Measurements from ENCODE around the gene ERCC4.

ERCC4 gene

GRCh38 chr16:13936596-13937081 is 16.7 kb downstream of the ERCC4 start:
- Histone ChIP-seq H3K36me3 (ENCODE audit: control insufficient read depth, insufficient read depth, low read length) (no peaks in the 10 kb centered on the region), H3K9ac (ENCODE audit: low read length) (no peak overlapping the region), H3K9me3 (ENCODE audit: control insufficient read depth, low read length) (no peaks in the 10 kb centered on the region), H3K27me3 (ENCODE audit: control insufficient read depth, insufficient read depth, low read length) (no peaks in the 10 kb centered on the region), H3K4me3 (ENCODE audit: low read length) (no peak overlapping the region), H3K4me1 (ENCODE audit: control insufficient read depth, insufficient read depth, low read length) (peaks cover 7% of the 10 kb centered on the region)

DNA sequence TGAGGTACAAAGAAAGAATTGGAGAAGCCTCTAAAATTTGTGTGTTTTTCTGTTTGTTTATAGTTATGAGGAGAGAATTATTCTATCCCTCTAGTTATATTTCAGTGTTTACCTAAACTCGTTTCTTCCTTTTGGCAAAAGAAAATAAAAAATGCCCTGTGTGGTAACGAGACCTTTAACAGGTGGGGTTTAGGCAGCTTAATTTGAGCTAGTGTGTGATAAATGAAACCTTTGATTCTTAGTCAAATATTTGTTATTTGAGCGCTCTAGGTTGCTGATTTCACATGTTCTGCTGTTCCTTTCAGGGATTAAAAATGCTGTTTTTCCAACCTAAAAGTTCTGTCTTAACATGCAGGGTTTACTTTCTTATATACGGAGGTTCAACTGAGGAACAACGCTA is 17.5 kb downstream of the ERCC4 start:
- Histone ChIP-seq H3K4me3 (ENCODE audit: low read length) (no peak overlapping the region), H3K9me3 (ENCODE audit: control insufficient read depth, low read length) (no peaks in the 10 kb centered on the region), H3K4me1 (ENCODE audit: control insufficient read depth, insufficient read depth, low read length) (peaks cover 7% of the 10 kb centered on the region), H3K36me3 (ENCODE audit: control insufficient read depth, insufficient read depth, low read length) (no peaks in the 10 kb centered on the region), H3K9ac (ENCODE audit: low read length) (no peak overlapping the region), H3K27me3 (ENCODE audit: control insufficient read depth, insufficient read depth, low read length) (no peaks in the 10 kb centered on the region)

DNA sequence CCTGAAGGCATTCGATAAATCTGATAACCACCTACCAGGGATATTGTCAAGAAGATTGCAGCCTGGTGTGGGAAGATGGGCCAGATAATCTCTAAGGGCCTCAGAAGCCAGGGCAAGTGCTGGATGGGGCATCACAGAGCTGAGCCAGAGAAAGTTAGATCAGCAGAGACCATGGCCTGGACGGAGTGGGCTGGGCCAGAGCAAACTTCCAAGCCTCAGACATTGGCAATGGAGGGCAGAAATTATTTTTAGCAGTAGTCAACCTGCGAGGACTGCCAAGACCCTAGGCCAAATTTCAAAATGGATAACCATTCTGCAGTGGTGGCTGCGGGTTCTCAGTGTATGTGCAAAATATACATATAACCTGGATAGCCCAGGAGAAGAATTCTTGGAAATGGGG is 18.5 kb downstream of the ERCC4 start:
- H3K4me3 ChIP-seq (ENCODE audit: low read length), result no peak overlapping the region
- no peak overlapping the region for H3K9ac ChIP-seq (ENCODE audit: low read length)
- no peaks in the 10 kb centered on the region for H3K9me3 ChIP-seq (ENCODE audit: control insufficient read depth, low read length)

DNA sequence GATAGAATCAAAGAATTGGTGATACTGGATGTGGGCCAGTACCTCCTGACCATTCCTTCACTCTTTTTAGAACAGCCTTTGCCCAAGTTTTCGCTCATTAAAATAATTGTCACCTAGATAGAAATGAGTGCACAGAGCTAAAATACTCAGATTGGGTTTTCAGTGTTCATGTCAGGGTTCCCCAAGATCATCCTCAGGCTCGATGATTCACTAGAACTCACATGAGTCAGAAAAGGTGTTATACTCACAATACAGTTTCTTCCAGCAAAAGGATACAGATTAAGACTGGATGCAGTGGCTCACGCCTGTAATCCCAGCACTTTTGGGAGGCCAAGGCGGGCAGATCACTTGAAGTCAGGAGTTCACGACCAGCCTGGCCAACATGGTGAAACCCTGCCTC is 19.9 kb downstream of the ERCC4 start:
- Histone ChIP-seq H3K4me1 (ENCODE audit: control insufficient read depth, insufficient read depth, low read length) (peaks cover 10% of the 10 kb centered on the region), H3K4me3 (ENCODE audit: low read length) (no peak overlapping the region), H3K9ac (ENCODE audit: low read length) (no peak overlapping the region), H3K9me3 (ENCODE audit: control insufficient read depth, low read length) (no peaks in the 10 kb centered on the region), H3K27me3 (ENCODE audit: control insufficient read depth, insufficient read depth, low read length) (no peaks in the 10 kb centered on the region), H3K36me3 (ENCODE audit: control insufficient read depth, insufficient read depth, low read length) (no peaks in the 10 kb centered on the region)

More for the DNA sequence above, 18.5 kb downstream of the ERCC4 start:
- no peaks in the 10 kb centered on the region for H3K36me3 ChIP-seq (ENCODE audit: control insufficient read depth, insufficient read depth, low read length)
- peaks cover 7% of the 10 kb centered on the region for H3K4me1 ChIP-seq (ENCODE audit: control insufficient read depth, insufficient read depth, low read length)
- no peaks in the 10 kb centered on the region for H3K27me3 ChIP-seq (ENCODE audit: control insufficient read depth, insufficient read depth, low read length)

DNA sequence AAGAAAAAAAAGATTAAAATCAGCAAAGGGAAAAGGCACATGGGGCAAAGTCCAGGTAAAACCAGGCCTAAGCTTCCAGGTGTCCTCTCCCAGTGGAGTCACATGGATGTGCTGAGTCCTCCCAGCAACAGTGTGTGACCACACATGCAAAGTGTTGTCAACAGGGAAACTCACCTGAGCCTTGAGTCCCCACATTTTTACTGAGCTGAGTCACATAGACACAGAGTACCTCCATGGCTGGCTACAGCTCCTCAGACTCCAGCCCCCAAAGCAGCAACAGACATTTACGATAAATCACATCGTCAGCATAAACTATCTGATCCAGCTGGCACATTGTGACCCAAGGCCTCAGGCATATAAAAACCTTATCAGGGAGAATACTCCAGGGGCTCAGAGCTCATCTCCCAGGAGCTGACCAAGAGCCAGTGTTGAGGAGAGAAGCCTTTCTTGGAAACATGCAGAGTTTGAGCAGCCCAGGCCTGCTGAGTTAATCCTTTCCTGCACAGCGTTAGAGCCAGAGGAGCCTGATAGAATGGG is 20.5 kb downstream of the ERCC4 start:
- Histone ChIP-seq H3K4me1 (ENCODE audit: control insufficient read depth, insufficient read depth, low read length) (peaks cover 11% of the 10 kb centered on the region), H3K9me3 (ENCODE audit: control insufficient read depth, low read length) (no peaks in the 10 kb centered on the region), H3K27me3 (ENCODE audit: control insufficient read depth, insufficient read depth, low read length) (no peaks in the 10 kb centered on the region), H3K4me3 (ENCODE audit: low read length) (no peak overlapping the region), H3K9ac (ENCODE audit: low read length) (no peak overlapping the region), H3K36me3 (ENCODE audit: control insufficient read depth, insufficient read depth, low read length) (no peaks in the 10 kb centered on the region)

DNA sequence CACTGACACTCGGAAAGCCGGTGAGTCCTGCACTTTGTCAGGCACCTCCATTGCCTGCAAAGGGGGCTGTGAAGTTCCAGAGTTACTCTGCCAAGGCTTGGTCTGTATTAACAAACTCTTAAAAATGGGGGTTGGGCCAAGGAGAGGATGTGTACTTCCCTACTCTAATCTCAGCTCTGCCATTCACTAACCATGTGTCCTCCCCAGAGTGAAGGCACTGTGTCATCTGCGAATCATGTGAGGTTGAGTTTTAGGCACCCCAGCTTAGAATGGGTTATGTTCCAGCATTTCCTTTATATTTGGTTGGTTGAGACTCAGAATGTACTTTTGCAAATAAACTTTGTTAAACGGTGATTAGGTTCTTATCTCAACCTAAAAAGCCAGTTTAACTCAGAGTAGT is 24.9 kb downstream of the ERCC4 start:
- Histone ChIP-seq H3K36me3 (ENCODE audit: control insufficient read depth, insufficient read depth, low read length) (no peaks in the 10 kb centered on the region), H3K9ac (ENCODE audit: low read length) (no peak overlapping the region), H3K27me3 (ENCODE audit: control insufficient read depth, insufficient read depth, low read length) (no peaks in the 10 kb centered on the region), H3K4me1 (ENCODE audit: control insufficient read depth, insufficient read depth, low read length) (peaks cover 3% of the 10 kb centered on the region), H3K9me3 (ENCODE audit: control insufficient read depth, low read length) (no peaks in the 10 kb centered on the region), H3K4me3 (ENCODE audit: low read length) (no peak overlapping the region)

- no peaks in the 10 kb centered on the region for H3K36me3 ChIP-seq (ENCODE audit: control insufficient read depth, insufficient read depth, low read length)
- H3K9ac ChIP-seq (ENCODE audit: low read length), result no peak overlapping the region
- no peak overlapping the region for H3K4me3 ChIP-seq (ENCODE audit: low read length)
- H3K27me3 ChIP-seq (ENCODE audit: control insufficient read depth, insufficient read depth, low read length), result no peaks in the 10 kb centered on the region
- H3K9me3 ChIP-seq (ENCODE audit: control insufficient read depth, low read length), result no peaks in the 10 kb centered on the region
- H3K4me1 ChIP-seq (ENCODE audit: control insufficient read depth, insufficient read depth, low read length), result peaks cover 3% of the 10 kb centered on the region
These were observed 26.0 kb downstream of the ERCC4 start for GRCh38 chr16:13945744-13946485.

- Histone ChIP-seq H3K36me3 (ENCODE audit: control insufficient read depth, insufficient read depth, low read length) (no peaks in the 10 kb centered on the region), H3K4me1 (ENCODE audit: control insufficient read depth, insufficient read depth, low read length) (peaks cover 3% of the 10 kb centered on the region)
These were observed 28.1 kb downstream of the ERCC4 start for GRCh38 chr16:13948086-13948485.

DNA sequence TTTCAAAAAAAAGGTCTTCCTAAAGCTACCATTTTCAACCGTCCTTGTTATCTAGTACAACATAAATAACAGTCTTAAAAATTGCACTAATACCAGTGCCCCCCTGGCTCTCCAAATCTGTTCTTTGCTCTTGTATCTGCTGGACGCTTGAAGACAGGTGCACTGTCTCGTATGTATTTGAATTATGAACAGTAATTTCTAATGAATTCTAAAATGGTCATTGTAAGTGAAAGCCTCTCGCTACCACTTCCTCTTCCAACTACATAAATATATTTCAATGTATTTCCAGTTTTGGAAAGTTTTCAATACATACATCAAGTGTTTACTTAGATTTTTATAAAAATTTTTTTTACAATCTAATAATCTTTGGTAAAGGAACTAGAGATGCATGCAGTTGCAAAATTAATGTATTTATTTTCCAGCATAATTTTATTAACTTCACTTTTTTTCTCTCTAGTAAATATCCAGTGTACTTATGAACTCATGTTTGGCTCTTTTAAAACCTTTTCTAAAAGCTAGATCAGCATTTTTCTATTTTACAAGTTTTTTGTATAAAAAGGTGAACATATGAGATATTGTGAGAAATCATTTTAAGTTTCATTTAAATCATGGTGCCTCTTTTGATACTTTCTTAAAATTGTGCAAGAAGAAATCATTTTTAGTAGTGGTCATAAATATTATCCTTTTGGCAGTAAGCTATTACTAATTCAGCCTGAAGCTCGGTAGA is 31.0 kb downstream of the ERCC4 start:
- H3K36me3 ChIP-seq (ENCODE audit: control insufficient read depth, insufficient read depth, low read length), result no peaks in the 10 kb centered on the region
- H3K4me3 ChIP-seq (ENCODE audit: low read length), result no peak overlapping the region
- no peaks in the 10 kb centered on the region for H3K9me3 ChIP-seq (ENCODE audit: control insufficient read depth, low read length)
- H3K4me1 ChIP-seq (ENCODE audit: control insufficient read depth, insufficient read depth, low read length), result no peaks in the 10 kb centered on the region
- no peak overlapping the region for H3K9ac ChIP-seq (ENCODE audit: low read length)
- H3K27me3 ChIP-seq (ENCODE audit: control insufficient read depth, insufficient read depth, low read length), result no peaks in the 10 kb centered on the region

More at GRCh38 chr16:13948086-13948485, 28.1 kb downstream of the ERCC4 start:
- Histone ChIP-seq H3K4me3 (ENCODE audit: low read length) (no peak overlapping the region), H3K9ac (ENCODE audit: low read length) (no peak overlapping the region), H3K27me3 (ENCODE audit: control insufficient read depth, insufficient read depth, low read length) (no peaks in the 10 kb centered on the region), H3K9me3 (ENCODE audit: control insufficient read depth, low read length) (no peaks in the 10 kb centered on the region)

DNA sequence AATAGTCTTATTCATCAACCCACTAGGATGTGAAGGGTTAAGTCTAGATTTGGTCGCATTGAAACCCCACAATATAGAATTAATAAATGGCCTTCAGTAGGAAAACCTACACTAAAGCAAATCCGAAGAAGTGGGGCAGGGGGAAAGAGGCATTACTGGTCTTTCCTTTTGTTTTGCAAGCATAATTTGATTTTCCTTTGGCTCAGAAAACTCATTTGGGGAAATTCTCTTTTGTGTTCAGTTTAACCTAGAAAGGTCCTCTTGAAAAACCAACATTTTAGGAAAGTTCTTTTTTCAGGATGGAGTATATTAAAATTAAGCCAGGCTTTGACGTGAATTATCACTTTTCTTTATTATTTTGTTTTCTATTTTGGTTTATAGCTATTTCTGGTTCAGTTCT is 31.7 kb downstream of the ERCC4 start:
- no peaks in the 10 kb centered on the region for H3K36me3 ChIP-seq (ENCODE audit: control insufficient read depth, insufficient read depth, low read length)
- H3K4me1 ChIP-seq (ENCODE audit: control insufficient read depth, insufficient read depth, low read length), result no peaks in the 10 kb centered on the region
- H3K9me3 ChIP-seq (ENCODE audit: control insufficient read depth, low read length), result no peaks in the 10 kb centered on the region
- H3K9ac ChIP-seq (ENCODE audit: low read length), result no peak overlapping the region
- H3K4me3 ChIP-seq (ENCODE audit: low read length), result no peak overlapping the region
- H3K27me3 ChIP-seq (ENCODE audit: control insufficient read depth, insufficient read depth, low read length), result no peaks in the 10 kb centered on the region

DNA sequence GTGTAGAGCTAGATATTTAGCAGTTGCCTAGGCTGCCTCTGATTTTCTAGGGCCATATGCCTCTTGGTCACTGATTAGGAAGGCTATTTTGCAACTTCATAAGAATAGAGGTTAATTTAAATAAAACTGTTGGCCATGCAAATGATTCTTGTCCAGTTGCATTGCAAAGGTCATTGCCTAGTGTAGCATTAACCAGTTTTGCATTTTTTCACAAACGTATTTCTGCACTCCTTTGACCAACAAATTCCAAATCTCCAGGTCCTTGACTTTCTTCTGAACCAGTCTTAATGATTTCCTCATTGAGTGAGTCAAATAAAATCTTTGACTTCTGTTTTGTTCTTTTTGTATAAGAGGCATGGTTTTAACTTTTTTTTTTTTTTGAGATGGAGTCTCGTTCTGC is 33.5 kb downstream of the ERCC4 start:
- H3K36me3 ChIP-seq (ENCODE audit: control insufficient read depth, insufficient read depth, low read length), result no peaks in the 10 kb centered on the region
- H3K4me3 ChIP-seq (ENCODE audit: low read length), result no peak overlapping the region
- peaks cover 11% of the 10 kb centered on the region for H3K4me1 ChIP-seq (ENCODE audit: control insufficient read depth, insufficient read depth, low read length)
- H3K9me3 ChIP-seq (ENCODE audit: control insufficient read depth, low read length), result no peaks in the 10 kb centered on the region
- no peaks in the 10 kb centered on the region for H3K27me3 ChIP-seq (ENCODE audit: control insufficient read depth, insufficient read depth, low read length)
- H3K9ac ChIP-seq (ENCODE audit: low read length), result no peak overlapping the region

DNA sequence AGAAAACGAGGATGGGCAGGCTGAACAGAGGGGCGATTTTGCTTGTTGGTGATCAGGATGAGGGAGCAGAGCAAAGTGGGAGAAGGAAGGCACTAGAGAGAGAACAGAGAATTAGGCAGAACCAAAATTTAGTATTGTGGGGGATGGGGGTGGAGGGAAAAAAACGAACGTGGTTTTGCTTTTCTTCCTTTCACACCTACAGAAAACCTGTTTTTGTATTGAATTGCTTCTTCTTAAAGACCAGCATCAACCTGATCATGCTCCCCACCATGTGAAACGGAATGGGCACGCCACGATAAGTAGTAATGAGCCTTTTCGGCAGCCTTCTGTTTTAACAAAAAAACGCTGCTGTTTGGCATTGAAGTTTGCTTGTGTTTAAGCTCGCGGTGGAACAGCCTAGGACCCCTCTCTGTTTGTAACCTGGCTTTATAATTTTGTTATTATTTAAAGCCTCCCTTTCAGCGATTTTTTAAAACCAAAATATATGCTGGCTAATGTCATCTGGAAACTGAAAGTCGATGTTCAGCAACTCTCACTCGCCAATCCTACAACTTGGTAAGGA is 36.8 kb downstream of the ERCC4 start:
- Histone ChIP-seq H3K36me3 (ENCODE audit: control insufficient read depth, insufficient read depth, low read length) (no peaks in the 10 kb centered on the region), H3K9ac (ENCODE audit: low read length) (no peak overlapping the region), H3K27me3 (ENCODE audit: control insufficient read depth, insufficient read depth, low read length) (no peaks in the 10 kb centered on the region), H3K4me1 (ENCODE audit: control insufficient read depth, insufficient read depth, low read length) (peaks cover 15% of the 10 kb centered on the region), H3K9me3 (ENCODE audit: control insufficient read depth, low read length) (no peaks in the 10 kb centered on the region), H3K4me3 (ENCODE audit: low read length) (no peak overlapping the region)
